Measurements from ENCODE around the gene KMT5B. TPM values are rescaled to one million over a fixed set of nuclear protein-coding genes. Genes with fewer than 3 reads are reported as not detected.
A peak's percentile ranks its signal among the peaks of the same experiment; 100 is the strongest.

The KMT5B gene
- total and polyA plus RNA-seq, 7 donors: 20.8 to 45.7 (median 38.7) TPM

GRCh38 chr11:68206211-68206610, 6.9 kb downstream of the KMT5B start:
- H3K4me1 ChIP-seq: peaks cover 0 to 69% (median 60%) of the 10 kb centered on the region in 4 donors
- no peaks in the 10 kb centered on the region for H3K36me3 ChIP-seq
- TF ChIP-seq POLR2A (IDR thresholded peaks at IDR 0.05) (no peak), POLR2AphosphoS5 (IDR thresholded peaks at IDR 0.05) (no peak), EP300 (IDR thresholded peaks at IDR 0.05) (no peak), CTCF (IDR thresholded peaks at IDR 0.05) (peak; percentile 66 to 84 (median 77))
- no peaks in the 10 kb centered on the region for H3K9me3 ChIP-seq
- no peaks in the 10 kb centered on the region for H3K27me3 ChIP-seq
- H3K27ac ChIP-seq: peak overlapping the region in 3 of 4 donors; percentile 11 to 64 (median 48)
- H3K4me3 ChIP-seq: no peak overlapping the region
- DNase-seq: no peak
- intact Hi-C loops (cut with DNase I): loop anchor here (2.0 to 10.0 kb wide), 3 partner anchors 91 to 201 kb away; partner anchors contain the start of gene UNC93B1
- WGBS, 2 donors: 30 to 41% methylated on average over 5 of the region's 5 CpGs

GRCh38 chr11:68204402-68204801, 8.7 kb downstream of the KMT5B start:
- no peaks in the 10 kb centered on the region for H3K27me3 ChIP-seq
- TF ChIP-seq EP300 (IDR thresholded peaks at IDR 0.05) (no peak), CTCF (IDR thresholded peaks at IDR 0.05) (no peak)
- intact Hi-C loops (cut with DNase I): loop anchor here (10.0 kb wide), 1 partner anchor 200 kb away; the partner anchor contains the start of gene UNC93B1
- H3K36me3 ChIP-seq: no peaks in the 10 kb centered on the region
- WGBS, 2 donors: 41 to 66% methylated on average over 6 of the region's 6 CpGs
- no peak overlapping the region for H3K27ac ChIP-seq
- no peaks in the 10 kb centered on the region for H3K9me3 ChIP-seq
- DNase-seq: no peak
- H3K4me3 ChIP-seq: no peak overlapping the region
- H3K4me1 ChIP-seq: peaks cover 0 to 68% (median 60%) of the 10 kb centered on the region in 4 donors

- 39 to 74% methylated on average over 2 of the region's 2 CpGs for WGBS, 2 donors
- DNase-seq: no peak
- H3K9me3 ChIP-seq: no peaks in the 10 kb centered on the region
- H3K4me3 ChIP-seq: no peak overlapping the region
- no peak for TF ChIP-seq POLR2A (IDR thresholded peaks at IDR 0.05)
- no peak for TF ChIP-seq CTCF (IDR thresholded peaks at IDR 0.05)
- TF ChIP-seq POLR2AphosphoS5 (IDR thresholded peaks at IDR 0.05): no peak
- TF ChIP-seq EP300 (IDR thresholded peaks at IDR 0.05): no peak
- H3K36me3 ChIP-seq: no peaks in the 10 kb centered on the region
- peaks cover 0 to 62% (median 53%) of the 10 kb centered on the region in 4 donors for H3K4me1 ChIP-seq
- intact Hi-C loops (cut with DNase I): loop anchor here (10.0 kb wide), 1 partner anchor 197 kb away; the partner anchor contains the start of gene UNC93B1
- no peak overlapping the region for H3K27ac ChIP-seq
- H3K27me3 ChIP-seq: no peaks in the 10 kb centered on the region
Observed at GRCh38 chr11:68202165-68202564, 10.9 kb downstream of the KMT5B start.

GRCh38 chr11:68201492-68201891, 11.6 kb downstream of the KMT5B start:
- Histone ChIP-seq H3K27ac (no peak overlapping the region), H3K4me3 (no peak overlapping the region), H3K27me3 (no peaks in the 10 kb centered on the region), H3K9me3 (no peaks in the 10 kb centered on the region), H3K4me1 (peaks cover 0 to 58% (median 48%) of the 10 kb centered on the region in 4 donors), H3K36me3 (no peaks in the 10 kb centered on the region)
- TF ChIP-seq EP300 (IDR thresholded peaks at IDR 0.05) (no peak), CTCF (IDR thresholded peaks at IDR 0.05) (no peak), POLR2AphosphoS5 (IDR thresholded peaks at IDR 0.05) (no peak), POLR2A (IDR thresholded peaks at IDR 0.05) (no peak)
- 85 to 88% methylated on average over 4 of the region's 4 CpGs for WGBS, 2 donors
- intact Hi-C loops (cut with DNase I): loop anchor here (10.0 kb wide), 1 partner anchor 197 kb away; the partner anchor contains the start of gene UNC93B1
- no peak for DNase-seq

GRCh38 chr11:68200639-68201038, 12.5 kb downstream of the KMT5B start:
- Histone ChIP-seq H3K4me1 (peaks cover 0 to 58% (median 40%) of the 10 kb centered on the region in 4 donors), H3K9me3 (no peaks in the 10 kb centered on the region), H3K36me3 (no peaks in the 10 kb centered on the region), H3K27ac (no peak overlapping the region), H3K27me3 (no peaks in the 10 kb centered on the region), H3K4me3 (no peak overlapping the region)
- intact Hi-C loops (cut with DNase I): loop anchor here (10.0 kb wide), 1 partner anchor 196 kb away; the partner anchor contains the start of gene UNC93B1
- TF ChIP-seq CTCF (IDR thresholded peaks at IDR 0.05): no peak
- TF ChIP-seq POLR2AphosphoS5 (IDR thresholded peaks at IDR 0.05): no peak
- TF ChIP-seq POLR2A (IDR thresholded peaks at IDR 0.05): no peak
- no peak for TF ChIP-seq EP300 (IDR thresholded peaks at IDR 0.05)
- 80 to 82% methylated on average over 3 of the region's 3 CpGs for WGBS, 2 donors
- no peak for DNase-seq

All from sigmoid colon (tissue), 7 donors.